Measurements from ENCODE around the gene EME2. TPM values are rescaled to one million over a fixed set of nuclear protein-coding genes. Genes with fewer than 3 reads are reported as not detected.

The EME2 gene
- total and polyA plus RNA-seq, 2 experiments from 2014 or later = 4.1 to 15.0 TPM

DNA sequence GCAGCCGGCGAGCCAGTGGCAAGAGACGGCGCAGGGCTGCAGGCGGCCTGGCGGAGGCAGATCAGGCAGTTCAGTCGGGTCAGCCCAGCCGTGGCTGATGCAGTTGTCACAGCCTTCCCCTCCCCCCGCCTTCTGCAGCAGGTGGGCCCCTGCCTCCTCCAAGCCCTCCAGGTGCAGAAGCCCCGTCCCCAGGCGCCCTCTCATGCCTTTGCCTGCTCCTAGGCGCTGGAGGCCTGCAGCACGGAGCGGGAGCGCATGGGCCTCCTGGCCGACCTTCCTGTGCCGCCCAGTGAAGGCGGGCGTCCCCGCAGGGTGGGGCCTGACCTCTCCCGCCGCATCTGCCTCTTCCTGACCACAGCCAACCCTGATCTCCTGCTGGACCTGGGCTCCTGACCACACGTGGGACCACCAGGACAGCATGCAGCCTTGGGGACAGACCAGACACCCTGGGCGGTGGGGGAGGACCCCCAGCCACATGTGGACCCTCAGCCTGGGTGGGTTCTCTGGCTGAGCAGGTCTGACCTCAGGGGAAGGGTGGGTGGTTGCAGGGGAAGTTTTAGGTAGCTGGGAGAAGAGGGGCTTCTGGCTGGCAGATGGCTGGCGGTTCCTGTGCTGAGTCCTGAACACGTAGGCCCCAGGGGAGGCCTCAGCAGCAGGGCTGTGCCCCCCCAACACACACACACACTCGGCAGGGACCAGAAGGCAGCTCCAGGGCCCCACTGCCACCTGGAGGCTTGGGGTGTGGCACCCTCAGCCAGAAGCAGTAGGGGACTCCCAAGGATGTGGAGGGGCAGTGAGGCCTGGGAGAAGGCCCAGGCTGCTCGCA lies 3.4 kb downstream of the EME2 start:
- Histone ChIP-seq H3K79me2 (replicated peaks; ENCODE audit: insufficient read depth) (peaks cover 15% of the 10 kb centered on the region), H3K4me2 (no peak overlapping the region), H3F3A (replicated peaks; ENCODE audit: low read depth) (peaks cover 10% of the 10 kb centered on the region; the same call in 1 of the 2 replicates), H3K4me3 (no peak overlapping the region), H3K27me3 (ENCODE audit: insufficient read depth) (no peaks in the 10 kb centered on the region), H3K27ac (ENCODE audit: low read depth) (no peak overlapping the region), H4K20me1 (replicated peaks; ENCODE audit: insufficient read depth) (peaks cover 13% of the 10 kb centered on the region; the same call in 1 of the 2 replicates), H3K4me1 (ENCODE audit: insufficient read depth) (no peaks in the 10 kb centered on the region), H2AFZ (no peak overlapping the region), H3K9me2 (ENCODE audit: insufficient read depth) (no peaks in the 10 kb centered on the region), H3K36me3 (ENCODE audit: insufficient read depth) (no peaks in the 10 kb centered on the region)
- H3K27me3 Mint-ChIP-seq (ENCODE audit: insufficient read depth, low read depth, poor library complexity) = peaks cover 24% of the 10 kb centered on the region
- peaks cover 4% of the 10 kb centered on the region; the same call in 2 of the 3 replicates for H3K9me3 Mint-ChIP-seq
- DNase-seq (ENCODE audit: low spot score) (no peak), ATAC-seq (no peak)
- TF ChIP-seq, protein P1, sequence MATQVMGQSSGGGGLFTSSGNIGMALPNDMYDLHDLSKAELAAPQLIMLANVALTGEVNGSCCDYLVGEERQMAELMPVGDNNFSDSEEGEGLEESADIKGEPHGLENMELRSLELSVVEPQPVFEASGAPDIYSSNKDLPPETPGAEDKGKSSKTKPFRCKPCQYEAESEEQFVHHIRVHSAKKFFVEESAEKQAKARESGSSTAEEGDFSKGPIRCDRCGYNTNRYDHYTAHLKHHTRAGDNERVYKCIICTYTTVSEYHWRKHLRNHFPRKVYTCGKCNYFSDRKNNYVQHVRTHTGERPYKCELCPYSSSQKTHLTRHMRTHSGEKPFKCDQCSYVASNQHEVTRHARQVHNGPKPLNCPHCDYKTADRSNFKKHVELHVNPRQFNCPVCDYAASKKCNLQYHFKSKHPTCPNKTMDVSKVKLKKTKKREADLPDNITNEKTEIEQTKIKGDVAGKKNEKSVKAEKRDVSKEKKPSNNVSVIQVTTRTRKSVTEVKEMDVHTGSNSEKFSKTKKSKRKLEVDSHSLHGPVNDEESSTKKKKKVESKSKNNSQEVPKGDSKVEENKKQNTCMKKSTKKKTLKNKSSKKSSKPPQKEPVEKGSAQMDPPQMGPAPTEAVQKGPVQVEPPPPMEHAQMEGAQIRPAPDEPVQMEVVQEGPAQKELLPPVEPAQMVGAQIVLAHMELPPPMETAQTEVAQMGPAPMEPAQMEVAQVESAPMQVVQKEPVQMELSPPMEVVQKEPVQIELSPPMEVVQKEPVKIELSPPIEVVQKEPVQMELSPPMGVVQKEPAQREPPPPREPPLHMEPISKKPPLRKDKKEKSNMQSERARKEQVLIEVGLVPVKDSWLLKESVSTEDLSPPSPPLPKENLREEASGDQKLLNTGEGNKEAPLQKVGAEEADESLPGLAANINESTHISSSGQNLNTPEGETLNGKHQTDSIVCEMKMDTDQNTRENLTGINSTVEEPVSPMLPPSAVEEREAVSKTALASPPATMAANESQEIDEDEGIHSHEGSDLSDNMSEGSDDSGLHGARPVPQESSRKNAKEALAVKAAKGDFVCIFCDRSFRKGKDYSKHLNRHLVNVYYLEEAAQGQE (IDR thresholded peaks at IDR 0.05; ENCODE audit: unreplicated experiment) = no peak
- TF ChIP-seq ZNF114 (CRISPR knock-in tag; IDR thresholded peaks at IDR 0.05) (no peak), POLR2AphosphoS5 (IDR thresholded peaks at IDR 0.05; ENCODE audit: low read depth) (no peak), JUNB (IDR thresholded peaks at IDR 0.05; ENCODE audit: unreplicated experiment) (no peak), EZH2phosphoT487 (IDR thresholded peaks at IDR 0.05; ENCODE audit: unreplicated experiment) (no peak), NANOG (IDR thresholded peaks at IDR 0.05; ENCODE audit: borderline replicate concordance) (no peak), STAT1 (IDR thresholded peaks at IDR 0.05; ENCODE audit: unreplicated experiment) (no peak), ZNF331 (CRISPR knock-in tag; IDR thresholded peaks at IDR 0.05; ENCODE audit: low read depth) (no peak), CREB1 (CRISPR knock-in tag; IDR thresholded peaks at IDR 0.05; ENCODE audit: low read depth) (no peak), EZH2 (IDR thresholded peaks at IDR 0.05; ENCODE audit: low read depth, unreplicated experiment) (no peak)
- TF ChIP-seq, protein P2, sequence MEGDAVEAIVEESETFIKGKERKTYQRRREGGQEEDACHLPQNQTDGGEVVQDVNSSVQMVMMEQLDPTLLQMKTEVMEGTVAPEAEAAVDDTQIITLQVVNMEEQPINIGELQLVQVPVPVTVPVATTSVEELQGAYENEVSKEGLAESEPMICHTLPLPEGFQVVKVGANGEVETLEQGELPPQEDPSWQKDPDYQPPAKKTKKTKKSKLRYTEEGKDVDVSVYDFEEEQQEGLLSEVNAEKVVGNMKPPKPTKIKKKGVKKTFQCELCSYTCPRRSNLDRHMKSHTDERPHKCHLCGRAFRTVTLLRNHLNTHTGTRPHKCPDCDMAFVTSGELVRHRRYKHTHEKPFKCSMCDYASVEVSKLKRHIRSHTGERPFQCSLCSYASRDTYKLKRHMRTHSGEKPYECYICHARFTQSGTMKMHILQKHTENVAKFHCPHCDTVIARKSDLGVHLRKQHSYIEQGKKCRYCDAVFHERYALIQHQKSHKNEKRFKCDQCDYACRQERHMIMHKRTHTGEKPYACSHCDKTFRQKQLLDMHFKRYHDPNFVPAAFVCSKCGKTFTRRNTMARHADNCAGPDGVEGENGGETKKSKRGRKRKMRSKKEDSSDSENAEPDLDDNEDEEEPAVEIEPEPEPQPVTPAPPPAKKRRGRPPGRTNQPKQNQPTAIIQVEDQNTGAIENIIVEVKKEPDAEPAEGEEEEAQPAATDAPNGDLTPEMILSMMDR (conservative IDR thresholded peaks at IDR 0.05; ENCODE audit: low read depth in 2 of 2) = no peak
- TF ChIP-seq, protein P3, sequence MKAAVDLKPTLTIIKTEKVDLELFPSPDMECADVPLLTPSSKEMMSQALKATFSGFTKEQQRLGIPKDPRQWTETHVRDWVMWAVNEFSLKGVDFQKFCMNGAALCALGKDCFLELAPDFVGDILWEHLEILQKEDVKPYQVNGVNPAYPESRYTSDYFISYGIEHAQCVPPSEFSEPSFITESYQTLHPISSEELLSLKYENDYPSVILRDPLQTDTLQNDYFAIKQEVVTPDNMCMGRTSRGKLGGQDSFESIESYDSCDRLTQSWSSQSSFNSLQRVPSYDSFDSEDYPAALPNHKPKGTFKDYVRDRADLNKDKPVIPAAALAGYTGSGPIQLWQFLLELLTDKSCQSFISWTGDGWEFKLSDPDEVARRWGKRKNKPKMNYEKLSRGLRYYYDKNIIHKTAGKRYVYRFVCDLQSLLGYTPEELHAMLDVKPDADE (IDR thresholded peaks at IDR 0.05) = no peak
- TF ChIP-seq, protein P4, sequence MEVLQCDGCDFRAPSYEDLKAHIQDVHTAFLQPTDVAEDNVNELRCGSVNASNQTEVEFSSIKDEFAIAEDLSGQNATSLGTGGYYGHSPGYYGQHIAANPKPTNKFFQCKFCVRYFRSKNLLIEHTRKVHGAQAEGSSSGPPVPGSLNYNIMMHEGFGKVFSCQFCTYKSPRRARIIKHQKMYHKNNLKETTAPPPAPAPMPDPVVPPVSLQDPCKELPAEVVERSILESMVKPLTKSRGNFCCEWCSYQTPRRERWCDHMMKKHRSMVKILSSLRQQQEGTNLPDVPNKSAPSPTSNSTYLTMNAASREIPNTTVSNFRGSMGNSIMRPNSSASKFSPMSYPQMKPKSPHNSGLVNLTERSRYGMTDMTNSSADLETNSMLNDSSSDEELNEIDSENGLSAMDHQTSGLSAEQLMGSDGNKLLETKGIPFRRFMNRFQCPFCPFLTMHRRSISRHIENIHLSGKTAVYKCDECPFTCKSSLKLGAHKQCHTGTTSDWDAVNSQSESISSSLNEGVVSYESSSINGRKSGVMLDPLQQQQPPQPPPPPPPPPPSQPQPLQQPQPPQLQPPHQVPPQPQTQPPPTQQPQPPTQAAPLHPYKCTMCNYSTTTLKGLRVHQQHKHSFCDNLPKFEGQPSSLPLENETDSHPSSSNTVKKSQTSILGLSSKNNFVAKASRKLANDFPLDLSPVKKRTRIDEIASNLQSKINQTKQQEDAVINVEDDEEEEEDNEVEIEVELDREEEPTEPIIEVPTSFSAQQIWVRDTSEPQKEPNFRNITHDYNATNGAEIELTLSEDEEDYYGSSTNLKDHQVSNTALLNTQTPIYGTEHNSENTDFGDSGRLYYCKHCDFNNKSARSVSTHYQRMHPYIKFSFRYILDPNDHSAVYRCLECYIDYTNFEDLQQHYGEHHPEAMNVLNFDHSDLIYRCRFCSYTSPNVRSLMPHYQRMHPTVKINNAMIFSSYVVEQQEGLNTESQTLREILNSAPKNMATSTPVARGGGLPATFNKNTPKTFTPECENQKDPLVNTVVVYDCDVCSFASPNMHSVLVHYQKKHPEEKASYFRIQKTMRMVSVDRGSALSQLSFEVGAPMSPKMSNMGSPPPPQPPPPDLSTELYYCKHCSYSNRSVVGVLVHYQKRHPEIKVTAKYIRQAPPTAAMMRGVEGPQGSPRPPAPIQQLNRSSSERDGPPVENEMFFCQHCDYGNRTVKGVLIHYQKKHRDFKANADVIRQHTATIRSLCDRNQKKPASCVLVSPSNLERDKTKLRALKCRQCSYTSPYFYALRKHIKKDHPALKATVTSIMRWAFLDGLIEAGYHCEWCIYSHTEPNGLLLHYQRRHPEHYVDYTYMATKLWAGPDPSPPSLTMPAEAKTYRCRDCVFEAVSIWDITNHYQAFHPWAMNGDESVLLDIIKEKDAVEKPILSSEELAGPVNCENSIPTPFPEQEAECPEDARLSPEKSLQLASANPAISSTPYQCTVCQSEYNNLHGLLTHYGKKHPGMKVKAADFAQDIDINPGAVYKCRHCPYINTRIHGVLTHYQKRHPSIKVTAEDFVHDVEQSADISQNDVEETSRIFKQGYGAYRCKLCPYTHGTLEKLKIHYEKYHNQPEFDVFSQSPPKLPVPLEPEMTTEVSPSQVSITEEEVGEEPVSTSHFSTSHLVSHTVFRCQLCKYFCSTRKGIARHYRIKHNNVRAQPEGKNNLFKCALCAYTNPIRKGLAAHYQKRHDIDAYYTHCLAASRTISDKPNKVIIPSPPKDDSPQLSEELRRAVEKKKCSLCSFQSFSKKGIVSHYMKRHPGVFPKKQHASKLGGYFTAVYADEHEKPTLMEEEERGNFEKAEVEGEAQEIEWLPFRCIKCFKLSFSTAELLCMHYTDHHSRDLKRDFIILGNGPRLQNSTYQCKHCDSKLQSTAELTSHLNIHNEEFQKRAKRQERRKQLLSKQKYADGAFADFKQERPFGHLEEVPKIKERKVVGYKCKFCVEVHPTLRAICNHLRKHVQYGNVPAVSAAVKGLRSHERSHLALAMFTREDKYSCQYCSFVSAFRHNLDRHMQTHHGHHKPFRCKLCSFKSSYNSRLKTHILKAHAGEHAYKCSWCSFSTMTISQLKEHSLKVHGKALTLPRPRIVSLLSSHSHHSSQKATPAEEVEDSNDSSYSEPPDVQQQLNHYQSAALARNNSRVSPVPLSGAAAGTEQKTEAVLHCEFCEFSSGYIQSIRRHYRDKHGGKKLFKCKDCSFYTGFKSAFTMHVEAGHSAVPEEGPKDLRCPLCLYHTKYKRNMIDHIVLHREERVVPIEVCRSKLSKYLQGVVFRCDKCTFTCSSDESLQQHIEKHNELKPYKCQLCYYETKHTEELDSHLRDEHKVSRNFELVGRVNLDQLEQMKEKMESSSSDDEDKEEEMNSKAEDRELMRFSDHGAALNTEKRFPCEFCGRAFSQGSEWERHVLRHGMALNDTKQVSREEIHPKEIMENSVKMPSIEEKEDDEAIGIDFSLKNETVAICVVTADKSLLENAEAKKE (CRISPR knock-in tag; IDR thresholded peaks at IDR 0.05) = no peak
- peaks cover 4% of the 10 kb centered on the region for H3K4me1 Mint-ChIP-seq
- H3K4me3 Mint-ChIP-seq = no peak overlapping the region
- peaks cover 14% of the 10 kb centered on the region for H3K36me3 Mint-ChIP-seq (ENCODE audit: low read depth)
- no peak overlapping the region for H3K27ac Mint-ChIP-seq

Data from GM23338 (cell line).